Measurements from ENCODE around the gene RGPD5.
"Not testable (repeated sequence)": the region's sequence is repeated elsewhere in the genome, so short reads cannot be mapped to it uniquely, and the experiment has no call there.

Gene RGPD5

DNA sequence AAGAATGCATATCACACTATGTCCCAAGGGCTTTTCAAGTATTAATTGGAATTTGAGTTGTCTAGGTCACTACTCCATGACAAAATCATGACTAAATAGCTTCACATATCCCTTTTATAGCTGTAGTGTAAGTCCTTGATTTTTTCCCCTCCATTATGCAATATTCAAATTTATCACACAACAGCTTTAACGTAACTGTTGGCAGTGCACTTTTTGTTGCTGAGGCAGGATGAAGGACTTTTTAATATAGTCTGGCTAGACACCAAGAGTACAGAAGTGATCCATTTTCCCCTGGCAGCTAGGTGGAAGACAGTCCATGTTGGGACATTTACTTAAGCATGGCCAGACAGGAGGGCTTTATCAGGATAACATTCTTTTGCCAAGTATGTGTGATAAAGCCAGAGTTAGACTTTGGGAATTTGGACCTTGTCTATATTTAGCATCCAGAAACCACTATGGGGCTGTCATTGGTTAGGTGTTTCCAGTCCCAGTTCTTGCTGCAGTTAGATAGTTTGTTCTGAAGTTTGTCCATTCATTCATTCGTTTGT lies 11.6 kb upstream of the RGPD5 start:
- not testable (repeated sequence) for H3K4me1 ChIP-seq (ENCODE audit: control insufficient read depth, insufficient read depth, low read length); H3K36me3 ChIP-seq (ENCODE audit: control insufficient read depth, insufficient read depth, low read length); H3K9me3 ChIP-seq (ENCODE audit: control insufficient read depth, low read length)

DNA sequence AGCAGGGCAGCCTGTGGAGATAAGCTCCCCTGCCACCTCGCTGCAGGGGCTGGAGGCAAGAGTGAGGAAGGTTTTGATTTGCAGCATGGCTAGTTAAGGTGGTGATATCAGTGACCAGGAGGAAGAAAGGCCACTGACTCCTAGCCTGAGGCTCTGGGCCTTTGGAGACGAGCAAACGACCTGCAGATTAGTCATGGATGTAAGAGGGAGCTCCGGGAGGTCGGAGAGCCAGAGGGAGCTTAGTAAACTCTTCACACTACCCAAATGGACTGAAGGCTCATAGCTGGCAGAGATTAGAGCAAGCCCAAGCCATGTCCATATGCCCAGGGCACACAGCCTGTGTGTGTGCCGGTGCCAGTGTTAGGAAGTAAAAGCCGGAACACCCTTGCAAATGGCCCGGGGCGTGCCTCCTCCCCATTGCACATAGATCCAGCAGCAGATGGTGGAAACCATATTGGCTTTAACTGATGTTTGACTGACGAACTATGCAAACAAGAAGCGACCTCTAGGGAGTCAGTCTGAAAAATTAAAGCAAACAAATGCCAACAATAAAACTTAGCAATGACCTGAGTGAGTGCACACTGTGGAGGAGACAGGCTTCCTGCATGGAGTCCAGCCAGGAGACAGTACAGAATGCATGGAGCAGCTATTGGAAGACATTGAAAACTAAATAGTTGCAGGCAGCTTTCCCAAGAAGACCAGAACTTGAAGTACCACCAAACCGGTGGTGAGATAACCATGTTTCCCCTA lies 2.4 kb upstream of the RGPD5 start:
- not testable (repeated sequence) for H3K4me3 ChIP-seq (ENCODE audit: low read length); H3K9me3 ChIP-seq (ENCODE audit: control insufficient read depth, low read length); H3K36me3 ChIP-seq (ENCODE audit: control insufficient read depth, insufficient read depth, low read length); H3K9ac ChIP-seq (ENCODE audit: low read length); H3K27me3 ChIP-seq (ENCODE audit: control insufficient read depth, insufficient read depth, low read length); H3K4me1 ChIP-seq (ENCODE audit: control insufficient read depth, insufficient read depth, low read length)

More for the DNA sequence above, 11.6 kb upstream of the RGPD5 start:
- H3K27me3 ChIP-seq (ENCODE audit: control insufficient read depth, insufficient read depth, low read length); H3K9ac ChIP-seq (ENCODE audit: low read length); H3K4me3 ChIP-seq (ENCODE audit: low read length): not testable (repeated sequence)

DNA sequence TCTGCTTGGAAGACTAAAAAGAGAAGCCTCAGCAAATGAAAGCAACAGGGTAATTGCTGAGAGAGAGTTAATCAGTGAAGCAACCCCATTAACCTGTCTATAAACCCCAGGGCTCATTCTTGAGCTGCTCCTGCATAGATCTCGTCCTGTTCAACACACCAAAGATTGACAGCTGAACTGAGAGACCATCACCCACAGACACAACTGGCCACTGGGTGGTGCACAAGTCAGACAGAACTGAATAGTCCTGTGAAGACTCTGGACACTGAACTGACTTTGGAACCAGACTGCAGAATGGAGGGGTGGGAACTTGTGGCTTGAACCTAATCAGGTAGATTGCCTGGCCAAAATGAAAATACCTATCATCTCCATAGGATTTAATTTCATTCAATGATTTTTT lies 1.4 kb upstream of the RGPD5 start:
- H3K27me3 ChIP-seq (ENCODE audit: control insufficient read depth, insufficient read depth, low read length); H3K4me1 ChIP-seq (ENCODE audit: control insufficient read depth, insufficient read depth, low read length); H3K4me3 ChIP-seq (ENCODE audit: low read length); H3K36me3 ChIP-seq (ENCODE audit: control insufficient read depth, insufficient read depth, low read length); H3K9me3 ChIP-seq (ENCODE audit: control insufficient read depth, low read length); H3K9ac ChIP-seq (ENCODE audit: low read length): not testable (repeated sequence)

DNA sequence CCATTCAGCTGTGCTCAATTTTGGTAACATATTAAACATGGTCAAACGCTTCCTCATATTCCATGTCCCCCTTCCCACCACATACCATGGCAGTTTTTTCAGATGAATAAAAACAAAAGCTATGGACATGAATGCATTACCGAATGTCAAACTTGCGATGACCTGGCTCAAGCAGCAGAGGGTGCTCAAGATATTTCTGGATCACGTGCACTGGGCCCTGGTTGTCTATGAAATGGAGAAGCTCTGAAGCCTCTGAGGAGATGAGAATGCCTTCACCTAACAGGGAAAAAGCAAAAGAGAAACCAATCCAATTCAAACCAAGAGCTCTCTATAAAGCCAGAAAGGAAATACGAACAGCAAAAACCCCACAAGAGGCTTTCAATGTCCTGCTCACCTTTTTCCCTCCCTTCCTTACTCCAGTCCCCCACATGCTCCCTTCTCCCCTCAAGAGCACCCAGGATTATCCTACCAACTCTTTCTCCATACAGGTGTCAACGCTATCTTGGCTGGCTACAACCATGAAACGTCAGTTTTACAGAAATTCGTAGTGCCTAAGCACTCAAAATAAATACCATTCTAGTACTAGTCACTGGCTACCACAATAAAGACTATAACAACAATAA lies 77.1 kb downstream of the RGPD5 start:
- H3K9me3 ChIP-seq (ENCODE audit: control insufficient read depth, low read length); H3K36me3 ChIP-seq (ENCODE audit: control insufficient read depth, insufficient read depth, low read length); H3K4me3 ChIP-seq (ENCODE audit: low read length); H3K27me3 ChIP-seq (ENCODE audit: control insufficient read depth, insufficient read depth, low read length); H3K9ac ChIP-seq (ENCODE audit: low read length); H3K4me1 ChIP-seq (ENCODE audit: control insufficient read depth, insufficient read depth, low read length): not testable (repeated sequence)

DNA sequence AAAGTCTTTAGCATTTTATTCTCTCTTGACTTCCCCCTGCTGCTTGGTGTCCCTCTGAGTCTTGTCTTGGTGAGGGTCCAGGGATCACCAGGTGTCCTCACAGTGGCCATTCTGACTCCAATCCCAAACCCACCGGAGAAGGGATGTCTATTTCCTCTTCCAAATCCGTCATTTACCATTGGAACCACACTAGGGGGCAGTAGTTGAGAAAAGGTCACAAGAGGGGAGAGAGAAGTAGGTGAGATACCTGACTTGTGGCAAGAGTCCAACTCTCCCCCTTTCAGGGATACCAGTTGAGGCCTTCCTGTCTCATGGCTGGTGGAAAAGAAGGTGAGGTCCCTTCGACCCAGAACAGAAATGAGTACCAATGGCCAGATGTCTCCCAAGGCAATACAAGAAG lies 82.5 kb downstream of the RGPD5 start:
- not testable (repeated sequence) for H3K4me1 ChIP-seq (ENCODE audit: control insufficient read depth, insufficient read depth, low read length); H3K9ac ChIP-seq (ENCODE audit: low read length); H3K9me3 ChIP-seq (ENCODE audit: control insufficient read depth, low read length); H3K36me3 ChIP-seq (ENCODE audit: control insufficient read depth, insufficient read depth, low read length); H3K4me3 ChIP-seq (ENCODE audit: low read length); H3K27me3 ChIP-seq (ENCODE audit: control insufficient read depth, insufficient read depth, low read length)

DNA sequence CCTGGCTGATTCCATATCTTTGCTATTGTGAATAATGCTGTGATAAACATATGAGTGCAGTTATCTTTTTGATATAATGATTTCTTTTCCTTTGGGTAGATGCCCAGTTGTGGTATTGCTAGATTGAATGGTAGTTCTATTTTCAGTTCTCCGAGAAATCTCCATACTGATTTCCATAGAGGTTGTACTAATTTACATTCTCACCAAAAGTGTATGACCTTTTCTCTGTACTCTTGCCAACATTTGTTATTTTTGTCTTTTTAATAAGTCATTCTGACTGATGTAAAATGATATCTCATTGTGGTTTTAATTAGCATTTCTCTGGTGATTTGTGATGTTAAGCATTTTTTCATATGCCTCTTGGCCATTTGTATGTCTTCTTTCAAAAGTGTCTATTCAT lies 88.0 kb downstream of the RGPD5 start:
- not testable (repeated sequence) for H3K27me3 ChIP-seq (ENCODE audit: control insufficient read depth, insufficient read depth, low read length); H3K4me3 ChIP-seq (ENCODE audit: low read length); H3K9me3 ChIP-seq (ENCODE audit: control insufficient read depth, low read length); H3K4me1 ChIP-seq (ENCODE audit: control insufficient read depth, insufficient read depth, low read length); H3K36me3 ChIP-seq (ENCODE audit: control insufficient read depth, insufficient read depth, low read length); H3K9ac ChIP-seq (ENCODE audit: low read length)

DNA sequence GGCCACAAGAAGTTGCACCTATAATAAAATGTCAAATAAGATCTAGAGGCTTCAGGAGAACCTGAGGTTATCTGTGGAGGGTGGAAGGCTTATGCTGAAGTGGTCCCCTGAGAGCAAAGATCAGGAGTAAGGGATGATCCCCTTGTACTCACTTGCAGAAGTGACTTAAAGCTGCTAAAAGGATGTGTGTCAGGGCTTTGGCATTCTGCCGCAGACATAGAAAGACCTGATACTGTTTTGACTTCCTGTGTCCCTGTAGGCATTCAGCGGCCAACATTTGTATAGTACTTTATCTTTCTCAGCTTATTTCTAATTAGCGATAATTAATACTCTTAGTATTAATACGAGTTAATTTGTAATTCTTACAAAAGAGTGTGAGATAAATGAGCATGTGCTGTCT lies 94.3 kb downstream of the RGPD5 start:
- H3K27me3 ChIP-seq (ENCODE audit: control insufficient read depth, insufficient read depth, low read length); H3K36me3 ChIP-seq (ENCODE audit: control insufficient read depth, insufficient read depth, low read length); H3K9ac ChIP-seq (ENCODE audit: low read length); H3K4me1 ChIP-seq (ENCODE audit: control insufficient read depth, insufficient read depth, low read length); H3K9me3 ChIP-seq (ENCODE audit: control insufficient read depth, low read length); H3K4me3 ChIP-seq (ENCODE audit: low read length): not testable (repeated sequence)

DNA sequence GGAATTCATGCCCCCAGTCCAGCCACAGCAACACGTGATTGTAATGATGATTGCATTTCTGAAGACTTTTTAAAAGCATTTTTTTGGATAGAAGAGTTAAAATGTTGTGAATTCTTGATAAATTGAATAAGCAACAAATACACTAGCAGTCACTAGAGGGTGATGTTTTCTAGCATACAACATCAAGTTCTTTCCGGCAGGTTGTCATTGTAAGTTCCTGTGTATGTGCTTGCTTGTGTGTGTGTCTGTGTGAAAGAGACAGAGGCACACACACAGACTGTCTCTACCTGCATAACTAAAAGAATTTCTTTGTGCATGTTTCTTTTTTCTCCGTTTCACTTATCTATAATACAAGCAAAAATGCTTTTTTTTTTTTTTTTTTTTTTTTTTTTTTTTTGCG lies 95.8 kb downstream of the RGPD5 start:
- not testable (repeated sequence) for H3K27me3 ChIP-seq (ENCODE audit: control insufficient read depth, insufficient read depth, low read length); H3K36me3 ChIP-seq (ENCODE audit: control insufficient read depth, insufficient read depth, low read length); H3K9me3 ChIP-seq (ENCODE audit: control insufficient read depth, low read length); H3K4me1 ChIP-seq (ENCODE audit: control insufficient read depth, insufficient read depth, low read length); H3K9ac ChIP-seq (ENCODE audit: low read length); H3K4me3 ChIP-seq (ENCODE audit: low read length)

DNA sequence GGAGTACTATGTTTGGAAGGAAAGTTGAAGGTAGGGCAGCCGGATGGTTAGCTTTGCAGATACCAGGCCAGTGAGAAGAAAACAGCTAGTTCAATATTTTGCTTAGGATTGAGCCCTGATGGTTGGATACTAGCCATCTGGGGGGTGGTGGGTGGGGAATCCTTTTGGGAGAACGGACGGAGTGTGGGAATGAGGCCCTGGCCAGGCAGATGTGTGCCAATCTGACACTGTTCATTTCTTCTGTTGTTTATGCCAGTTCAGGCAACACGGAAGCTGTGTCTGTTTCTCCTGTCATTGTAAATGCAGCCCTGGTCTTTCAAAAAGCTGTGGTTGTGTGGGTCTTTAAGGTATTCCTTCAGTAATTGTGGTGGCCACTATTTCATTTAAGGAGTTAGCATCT lies 96.9 kb downstream of the RGPD5 start:
- not testable (repeated sequence) for H3K9me3 ChIP-seq (ENCODE audit: control insufficient read depth, low read length); H3K36me3 ChIP-seq (ENCODE audit: control insufficient read depth, insufficient read depth, low read length); H3K27me3 ChIP-seq (ENCODE audit: control insufficient read depth, insufficient read depth, low read length); H3K9ac ChIP-seq (ENCODE audit: low read length); H3K4me1 ChIP-seq (ENCODE audit: control insufficient read depth, insufficient read depth, low read length); H3K4me3 ChIP-seq (ENCODE audit: low read length)

DNA sequence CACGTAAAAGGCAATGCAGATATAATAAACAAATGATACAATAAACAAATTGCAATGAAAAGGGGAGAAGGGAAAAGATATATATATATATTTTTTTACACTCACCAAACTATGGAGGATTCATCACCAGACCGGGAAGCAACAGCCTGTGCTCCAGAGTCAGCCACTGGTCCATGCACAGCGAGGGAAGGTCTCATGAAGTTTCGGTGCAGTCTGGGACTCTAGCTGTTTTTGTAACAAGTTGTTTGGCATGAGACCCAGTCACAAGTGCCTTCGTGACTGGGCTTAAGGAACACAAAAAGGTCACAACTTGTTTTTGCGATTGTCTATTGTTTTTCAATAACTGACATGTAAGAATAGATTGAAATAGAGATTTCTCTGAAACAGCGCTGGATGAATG lies 99.6 kb downstream of the RGPD5 start:
- H3K4me1 ChIP-seq (ENCODE audit: control insufficient read depth, insufficient read depth, low read length); H3K4me3 ChIP-seq (ENCODE audit: low read length); H3K36me3 ChIP-seq (ENCODE audit: control insufficient read depth, insufficient read depth, low read length); H3K9ac ChIP-seq (ENCODE audit: low read length); H3K27me3 ChIP-seq (ENCODE audit: control insufficient read depth, insufficient read depth, low read length); H3K9me3 ChIP-seq (ENCODE audit: control insufficient read depth, low read length): not testable (repeated sequence)

DNA sequence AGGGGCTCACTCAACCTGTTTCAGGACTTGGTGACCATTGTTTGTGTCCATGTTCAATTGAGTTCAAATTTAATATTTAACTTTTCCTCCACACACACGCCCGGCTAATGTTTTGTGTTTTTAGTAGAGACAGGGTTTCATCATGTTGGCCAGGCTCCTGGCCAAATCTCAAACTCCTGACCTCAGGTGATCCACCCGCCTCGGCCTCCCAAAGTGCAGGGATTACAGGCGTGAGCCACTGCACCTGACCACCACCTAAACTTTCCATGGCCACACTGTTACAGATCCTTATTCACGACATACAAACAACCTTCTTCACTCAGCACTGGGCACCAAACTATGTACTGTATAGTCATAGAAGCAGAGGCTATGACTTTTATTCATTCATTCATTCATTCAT lies 100.0 kb downstream of the RGPD5 start:
- H3K9me3 ChIP-seq (ENCODE audit: control insufficient read depth, low read length); H3K4me1 ChIP-seq (ENCODE audit: control insufficient read depth, insufficient read depth, low read length); H3K4me3 ChIP-seq (ENCODE audit: low read length); H3K27me3 ChIP-seq (ENCODE audit: control insufficient read depth, insufficient read depth, low read length); H3K36me3 ChIP-seq (ENCODE audit: control insufficient read depth, insufficient read depth, low read length); H3K9ac ChIP-seq (ENCODE audit: low read length): not testable (repeated sequence)

DNA sequence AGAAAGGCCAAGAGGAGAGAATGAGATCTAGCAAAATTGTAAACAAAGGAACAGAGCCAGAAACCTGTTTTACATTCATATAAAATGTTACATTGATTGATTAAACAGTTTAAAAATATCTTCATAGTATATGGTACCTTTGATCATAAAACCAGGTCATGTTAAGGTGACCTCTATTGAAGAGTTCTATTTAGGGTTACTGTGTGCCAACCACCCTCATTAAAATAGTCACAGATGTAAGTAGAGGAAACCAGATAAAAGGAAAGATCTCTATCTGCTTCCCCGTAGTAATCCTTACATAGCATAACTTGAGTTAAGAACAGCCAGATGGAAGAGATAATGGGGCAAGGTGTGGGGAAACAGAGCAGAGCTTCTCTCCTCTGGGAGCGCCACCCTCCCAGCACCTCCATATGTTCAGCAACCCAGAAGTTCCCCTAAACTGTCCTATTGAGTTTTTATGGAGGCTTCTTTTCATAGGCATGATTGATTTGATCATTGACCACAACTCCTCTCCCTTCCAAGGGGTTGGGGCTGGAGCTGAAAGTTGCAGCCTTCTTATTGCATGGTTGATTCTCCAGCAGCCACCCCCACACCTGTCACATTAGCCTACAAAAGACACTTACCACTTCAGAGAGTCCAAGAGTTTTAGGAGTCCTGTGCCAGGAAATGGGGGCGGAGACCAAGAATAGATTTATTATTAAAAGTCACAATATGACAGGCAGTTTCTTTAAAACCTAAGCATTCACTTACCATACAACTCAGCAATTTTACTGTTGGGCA lies 101.2 kb downstream of the RGPD5 start:
- H3K4me3 ChIP-seq (ENCODE audit: low read length); H3K9ac ChIP-seq (ENCODE audit: low read length); H3K4me1 ChIP-seq (ENCODE audit: control insufficient read depth, insufficient read depth, low read length); H3K27me3 ChIP-seq (ENCODE audit: control insufficient read depth, insufficient read depth, low read length); H3K9me3 ChIP-seq (ENCODE audit: control insufficient read depth, low read length); H3K36me3 ChIP-seq (ENCODE audit: control insufficient read depth, insufficient read depth, low read length): not testable (repeated sequence)

Data from mucosa of stomach (tissue), 1 donor.